Stimulated activated naive CD4-positive, alpha-beta T cell treated with Interleukin-2 at 50 U/mL for 16 hours (primary cell): Measurements from ENCODE around the gene RAB11FIP3.

Experiments used
- DNase-seq: peaks from one replicate; lab custom pipeline; 2025; lab: John Stamatoyannopoulos, UW

RAB11FIP3 gene

DNA sequence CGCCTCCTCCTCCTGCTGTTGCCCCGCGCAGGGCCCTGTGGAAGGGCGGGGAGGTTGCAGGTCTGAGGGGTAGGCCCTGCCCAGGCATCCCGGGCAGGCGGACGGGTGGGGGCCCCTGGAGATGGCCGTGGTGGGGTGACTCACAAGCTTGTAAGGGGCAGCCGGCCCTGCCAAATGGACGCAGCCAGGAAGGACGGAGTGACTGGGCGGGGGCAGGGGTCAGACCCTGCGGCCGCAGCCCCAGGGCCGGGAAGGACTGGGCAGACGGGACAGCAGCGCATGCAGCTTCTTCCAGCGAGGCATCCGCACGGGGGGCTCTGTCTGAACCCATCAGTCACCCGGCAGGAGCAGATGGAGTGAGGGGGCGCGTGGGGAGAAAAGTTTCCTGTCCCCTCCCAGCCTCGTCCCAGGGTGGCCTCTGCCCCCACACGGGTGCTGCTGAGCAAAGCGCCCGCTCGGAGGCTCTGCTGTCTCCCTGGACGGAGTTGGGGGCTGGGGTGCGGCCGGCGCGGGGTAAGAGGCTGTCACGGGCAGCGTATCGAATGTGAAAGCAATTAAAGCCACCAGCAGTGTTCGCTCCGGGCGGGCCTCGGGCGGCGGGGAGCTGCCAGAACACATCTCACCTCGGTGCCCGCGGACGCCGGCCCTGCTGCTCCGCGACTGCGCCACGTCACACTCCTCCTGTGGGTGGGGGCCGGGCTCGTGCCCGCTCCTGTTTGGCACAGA lies 129.4 kb downstream of the RAB11FIP3 start:
- no peak for DNase-seq

DNA sequence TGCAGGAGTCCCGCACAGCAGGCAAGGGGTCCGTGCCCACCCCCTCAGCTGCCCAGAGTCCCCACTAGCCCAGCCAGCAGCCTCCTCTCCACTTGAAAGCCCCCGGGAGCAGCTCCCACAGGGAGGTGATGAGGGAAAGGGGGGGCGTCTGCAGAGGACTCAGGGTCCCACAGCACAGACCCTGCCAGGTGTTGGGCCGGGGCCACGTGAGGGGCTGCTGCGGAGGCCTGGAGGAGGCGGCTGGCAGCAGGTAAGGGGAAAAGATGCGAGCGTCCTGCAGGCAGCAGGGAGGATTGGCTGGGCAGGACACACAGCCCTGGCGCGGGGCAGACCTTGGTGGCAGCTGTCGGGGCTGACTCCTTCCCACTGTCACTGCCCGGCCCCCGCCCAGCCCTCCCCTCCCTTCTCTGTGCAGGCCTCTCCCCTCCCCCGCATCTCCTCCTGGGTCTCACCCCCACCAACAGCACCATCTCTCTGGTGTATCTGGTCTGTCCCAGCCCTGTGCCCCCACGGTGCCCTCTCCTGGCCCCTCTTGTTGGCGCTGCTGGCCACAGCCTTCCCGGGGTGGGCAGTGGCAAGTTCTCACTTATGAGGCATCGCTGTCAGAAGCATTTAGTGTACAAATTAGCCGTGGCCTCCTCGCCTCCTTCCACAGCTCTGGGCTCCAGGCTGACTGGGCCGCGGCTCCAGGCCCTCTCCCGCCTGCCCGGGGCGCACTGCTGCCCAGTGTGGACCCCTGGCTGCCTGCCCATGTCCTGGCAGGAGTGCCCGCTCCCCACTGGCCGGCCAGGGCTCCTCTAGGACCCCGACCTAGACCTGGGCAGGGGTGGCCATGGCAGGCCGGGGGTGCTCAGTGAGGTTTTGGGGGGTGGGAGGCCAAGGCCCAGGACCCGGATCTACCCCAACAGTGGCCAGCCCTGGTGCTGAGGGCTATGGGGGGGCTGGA lies 130.4 kb downstream of the RAB11FIP3 start:
- DNase-seq: no peak

DNA sequence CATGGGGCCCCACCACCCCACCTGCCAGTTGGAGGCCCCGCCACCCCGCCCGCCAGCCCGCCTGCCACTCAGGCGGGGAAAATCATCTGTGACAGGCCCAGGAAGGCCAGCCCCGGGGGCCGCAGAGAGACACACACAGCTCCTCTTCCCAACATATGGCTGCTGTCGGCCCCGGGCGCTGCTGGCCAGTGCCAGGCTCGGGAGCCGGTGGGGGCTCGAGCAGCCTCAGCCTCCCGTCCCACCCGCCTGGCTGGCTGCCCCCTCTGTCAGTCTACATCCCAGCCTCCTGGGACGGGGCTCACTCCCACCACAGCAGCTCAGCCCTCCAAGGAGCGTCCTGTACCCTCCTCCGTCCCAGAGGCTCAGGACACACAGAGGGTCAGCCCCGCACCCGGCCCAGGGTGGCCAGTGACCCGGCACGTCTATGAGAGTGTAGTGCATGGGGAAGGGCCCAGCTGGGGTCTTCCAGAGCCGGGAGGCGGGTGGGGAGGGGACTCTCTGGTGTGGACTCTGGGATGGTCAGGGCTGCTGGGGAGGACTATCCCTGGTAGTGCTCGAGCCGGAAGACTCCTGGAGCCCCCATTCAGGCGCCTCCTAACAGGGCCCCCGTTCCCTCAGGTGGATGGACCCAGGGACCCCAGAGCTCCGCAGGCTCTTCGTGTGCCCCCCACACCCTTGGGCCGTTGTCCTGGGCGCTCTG lies 131.2 kb downstream of the RAB11FIP3 start:
- no peak for DNase-seq

DNA sequence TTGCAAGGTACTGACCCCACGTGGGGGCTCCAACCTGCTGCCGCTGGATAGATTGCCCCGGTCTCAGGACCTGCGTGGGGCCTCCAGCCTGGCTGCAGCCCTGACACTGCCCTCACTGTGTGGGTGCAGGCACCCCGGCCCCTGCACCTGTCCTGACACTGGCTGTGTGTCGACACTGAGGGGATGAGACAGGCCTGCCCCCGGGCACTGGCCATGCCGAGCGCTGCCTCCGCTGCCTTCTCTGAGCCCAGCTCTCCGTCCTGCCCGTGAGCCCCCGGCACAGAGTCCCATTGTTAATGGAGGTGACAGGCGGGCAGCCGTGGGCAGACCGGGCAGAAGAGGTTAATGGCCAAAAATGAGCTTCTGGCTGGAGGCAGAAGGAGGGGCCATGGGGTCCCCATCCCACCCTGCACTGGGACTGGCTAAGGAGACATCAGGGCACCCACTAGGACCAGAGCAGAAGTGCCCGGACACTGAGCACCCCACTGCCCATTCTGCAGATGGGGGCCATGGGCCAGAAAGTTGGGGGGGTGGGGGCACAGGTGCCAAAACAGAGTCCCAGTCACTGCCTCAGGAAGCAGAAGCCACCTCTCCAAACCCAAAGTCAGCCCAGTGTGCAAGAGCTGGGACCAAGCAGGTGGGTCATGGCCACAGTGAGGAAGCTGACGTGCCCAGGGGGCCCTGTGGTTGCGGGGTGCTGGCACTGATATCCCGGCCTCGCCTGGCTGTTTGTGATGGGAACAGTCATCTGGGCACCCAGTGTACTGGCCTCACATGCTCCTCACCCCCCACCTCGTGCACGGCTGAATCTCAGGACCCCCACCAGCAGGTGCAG lies 132.2 kb downstream of the RAB11FIP3 start:
- no peak for DNase-seq

DNA sequence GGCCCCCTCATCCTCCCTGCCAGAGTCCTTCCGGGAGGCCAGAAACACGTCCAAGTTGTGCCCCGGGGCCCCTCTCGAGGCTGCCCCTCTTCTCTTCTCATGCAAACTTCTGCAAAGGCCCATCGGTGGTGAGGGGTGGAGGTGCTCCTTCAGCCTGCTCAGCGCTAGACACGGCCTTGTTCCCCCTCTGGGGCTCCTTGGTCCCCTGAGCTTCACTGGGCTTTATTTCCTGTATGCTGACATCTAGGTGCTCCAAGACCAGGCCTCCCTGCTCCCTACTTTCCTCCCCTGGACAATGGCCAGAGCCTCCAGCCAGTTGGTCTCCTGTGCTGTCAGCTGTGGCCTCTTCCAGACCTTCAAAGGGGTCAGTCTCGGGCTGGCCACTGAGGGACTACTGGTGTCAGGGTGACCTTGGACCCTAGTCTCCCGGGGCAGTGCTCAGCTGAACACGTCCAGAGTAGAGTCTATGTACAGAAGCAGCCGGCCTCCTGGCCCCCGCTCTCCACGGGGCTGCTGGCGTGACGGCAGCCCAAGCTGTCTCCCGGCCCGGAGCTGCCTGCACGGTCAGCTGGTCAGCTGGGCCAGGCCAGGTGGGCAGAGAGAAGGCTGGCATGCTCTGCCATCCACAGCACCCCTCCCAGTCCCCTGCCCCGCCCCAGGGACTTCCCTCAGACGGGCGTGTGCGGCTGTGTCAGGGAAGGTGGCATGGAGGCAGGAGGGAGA lies 133.0 kb downstream of the RAB11FIP3 start:
- no peak for DNase-seq

DNA sequence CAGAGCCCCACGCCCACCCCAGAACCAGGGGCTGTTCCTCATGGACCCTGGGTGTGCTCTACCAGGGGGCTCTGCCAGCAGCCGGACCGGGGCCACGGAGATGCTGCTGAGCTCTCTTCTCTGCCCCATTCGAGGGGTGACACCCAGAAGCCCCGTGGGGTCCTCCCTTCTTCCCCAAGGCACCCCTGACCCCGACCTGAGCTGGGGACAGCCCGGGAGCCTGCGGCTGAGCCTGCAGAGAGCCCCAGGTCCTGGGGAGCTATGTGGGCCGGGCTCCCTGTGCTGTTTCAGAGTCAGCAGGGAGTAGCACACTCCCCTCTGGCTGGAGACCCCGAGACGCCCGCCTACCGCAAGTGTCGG lies 133.6 kb downstream of the RAB11FIP3 start:
- no peak for DNase-seq

DNA sequence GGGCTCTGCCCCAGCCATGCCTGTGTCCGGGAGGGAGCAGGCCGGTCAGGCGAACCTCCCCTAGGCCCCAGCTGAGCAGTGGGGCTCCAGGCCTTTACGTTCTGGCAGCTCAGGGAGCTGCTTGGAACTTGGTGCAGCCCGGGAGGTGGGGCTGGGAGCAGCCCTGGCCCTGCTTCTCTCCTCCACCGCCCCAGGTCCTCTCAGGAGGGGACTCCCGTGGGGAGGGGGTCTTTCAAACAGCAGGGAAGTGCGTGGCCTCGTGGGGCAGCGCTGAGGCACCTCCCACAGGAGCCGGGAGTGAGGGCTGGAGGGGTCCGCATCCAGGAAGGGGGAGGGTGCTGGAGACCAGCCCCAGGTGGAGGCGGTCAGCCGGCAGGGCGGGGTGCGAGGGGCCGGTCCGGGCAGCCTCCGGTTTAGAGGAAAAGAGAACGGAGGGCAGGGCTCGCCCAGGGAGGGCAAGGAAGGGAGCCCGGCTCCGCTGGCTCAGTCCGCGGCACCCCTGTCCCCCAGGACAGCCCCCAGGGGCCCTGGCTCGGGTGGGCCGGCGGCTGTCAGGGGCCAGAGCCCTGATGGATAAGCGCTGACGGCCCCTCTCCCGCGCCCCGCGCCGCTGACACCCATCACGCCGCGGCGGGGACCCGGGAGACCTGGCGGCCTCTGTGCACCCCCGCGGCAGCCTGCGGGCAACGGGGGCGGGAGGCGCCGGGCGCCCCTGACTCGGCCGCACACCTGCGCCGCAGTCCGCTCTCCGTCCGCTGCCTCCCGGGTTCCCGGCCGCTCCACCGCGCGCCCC lies 134.2 kb downstream of the RAB11FIP3 start:
- DNase-seq: no peak

DNA sequence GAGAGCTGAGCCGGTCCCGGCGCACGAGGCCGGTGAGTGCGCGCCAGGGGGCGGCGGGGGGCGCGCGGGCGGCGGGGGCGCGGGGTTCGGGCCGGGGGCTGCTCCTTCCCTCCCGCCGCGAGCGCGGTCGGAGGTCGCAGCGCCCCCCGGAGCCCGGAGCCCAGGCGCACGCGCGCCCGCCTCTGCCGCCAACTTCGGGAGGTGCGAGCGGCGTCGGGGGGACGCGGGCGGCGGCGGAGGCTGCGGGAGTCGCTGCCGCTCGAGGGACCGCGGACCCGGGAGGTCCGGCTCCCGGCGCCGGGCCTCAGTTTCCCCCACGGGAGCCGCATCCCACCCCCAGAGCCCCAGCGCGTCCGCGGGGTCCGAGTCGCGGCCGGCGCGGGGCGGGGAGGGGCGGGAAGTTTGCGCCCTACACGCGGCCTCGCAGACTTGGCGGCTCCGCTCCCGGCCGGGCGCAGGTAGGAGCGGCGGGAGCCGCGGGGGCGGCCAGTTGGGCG lies 134.8 kb downstream of the RAB11FIP3 start, which contains the start of gene PRR35:
Gene PRR35 (plus strand): TSS at position 191 of the 497 bp plus-strand sequence. CDS start 2,901 bp downstream, outside the sequence.
- no peak for DNase-seq

DNA sequence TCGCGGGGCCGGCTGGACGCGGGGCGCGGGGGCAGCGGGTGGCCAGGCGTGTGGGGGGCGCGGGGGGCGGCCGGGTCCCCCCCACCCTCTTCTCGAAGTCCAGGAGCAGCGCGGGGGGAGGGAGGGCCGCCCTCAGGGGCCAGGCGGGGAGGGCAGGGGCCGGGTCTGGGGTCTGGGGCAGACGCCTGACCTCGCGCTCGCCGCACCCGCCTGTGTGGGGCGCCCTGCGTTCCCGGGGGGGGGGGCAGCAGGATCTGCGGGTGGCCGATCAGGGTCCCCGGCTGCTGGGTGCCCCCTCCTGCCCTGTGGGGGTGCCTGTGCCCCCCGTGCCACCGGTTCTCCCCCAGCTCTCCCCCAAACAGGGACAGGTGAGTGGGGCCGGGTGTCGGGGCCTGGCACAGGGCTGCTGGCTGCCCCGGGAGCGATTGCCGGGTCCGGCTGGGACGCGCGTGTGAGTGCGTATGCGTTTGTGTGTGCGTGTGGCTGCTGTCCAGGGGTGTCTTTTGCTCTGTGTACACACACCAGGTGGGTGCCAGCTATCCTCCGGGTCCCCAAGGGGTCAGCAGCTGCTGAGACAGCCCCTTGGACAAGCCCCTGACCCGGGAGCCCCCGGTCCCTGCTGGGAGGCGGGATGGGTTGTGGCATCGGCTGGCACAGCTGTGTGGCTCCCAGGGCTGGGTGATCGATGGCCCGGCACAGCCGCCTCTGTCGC lies 135.4 kb downstream of the RAB11FIP3 start:
- DNase-seq: no peak

DNA sequence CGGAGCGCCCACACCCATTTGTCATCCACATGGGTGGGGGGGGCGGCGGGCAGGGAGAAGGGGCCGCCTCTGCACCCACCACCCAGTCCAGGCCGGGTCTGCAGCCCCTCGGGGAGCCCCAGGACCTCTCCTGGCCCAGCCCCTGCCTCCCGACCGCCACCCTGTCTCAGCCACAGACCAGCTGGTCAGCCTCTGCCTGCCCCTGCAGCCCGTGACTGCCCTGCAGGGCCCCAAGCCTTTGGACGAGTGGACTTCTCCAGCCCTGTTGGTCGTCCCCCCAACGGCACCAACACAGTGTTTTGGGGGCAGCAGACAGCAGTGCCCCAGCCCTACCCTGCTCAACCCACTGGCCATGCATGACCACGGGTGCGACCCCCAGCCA lies 136.0 kb downstream of the RAB11FIP3 start:
- DNase-seq: no peak

DNA sequence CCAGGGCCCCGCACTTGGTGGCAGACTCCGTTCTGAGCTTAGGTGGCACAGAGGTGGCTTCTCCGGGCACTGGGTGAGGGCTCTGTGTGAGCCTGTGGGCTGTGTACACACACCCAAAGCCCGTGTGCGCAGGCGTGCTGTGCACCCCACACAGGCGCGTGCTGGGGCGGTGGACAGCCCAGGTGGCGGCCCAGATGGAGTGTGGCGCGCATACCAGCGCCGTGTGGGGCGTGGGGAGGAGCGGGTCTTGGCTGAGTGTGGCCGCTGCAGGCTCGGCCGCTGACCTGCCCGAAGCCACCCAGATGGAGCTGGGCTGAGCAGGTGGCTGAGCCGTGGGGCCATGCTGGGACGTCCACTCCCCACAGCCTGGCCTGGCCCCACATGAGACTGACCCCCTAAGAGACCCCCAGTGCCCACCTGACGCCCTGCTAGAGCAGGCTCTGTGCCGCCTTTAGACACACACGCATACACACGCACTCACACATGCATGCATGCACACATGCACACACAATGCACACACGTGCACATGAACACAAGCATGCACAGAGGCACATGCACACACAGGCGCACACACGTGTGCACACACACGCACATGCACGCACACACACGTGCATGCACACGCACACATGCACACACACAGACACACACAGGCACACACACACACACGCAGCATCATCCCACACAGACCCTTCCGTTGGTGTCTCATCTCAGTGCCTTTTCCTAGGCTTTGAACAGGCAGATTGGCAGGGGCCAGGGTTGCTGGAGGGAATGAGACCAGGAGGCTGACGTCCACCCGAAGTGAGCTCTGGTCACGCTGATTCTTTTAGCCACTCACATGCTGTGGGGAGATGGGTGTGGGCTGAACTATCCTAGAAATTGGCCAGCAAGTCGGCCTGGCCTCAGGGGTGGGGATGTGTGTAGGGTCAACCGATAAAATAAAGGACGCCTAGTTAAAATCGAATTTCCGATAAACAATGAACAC lies 136.8 kb downstream of the RAB11FIP3 start:
- DNase-seq: no peak

DNA sequence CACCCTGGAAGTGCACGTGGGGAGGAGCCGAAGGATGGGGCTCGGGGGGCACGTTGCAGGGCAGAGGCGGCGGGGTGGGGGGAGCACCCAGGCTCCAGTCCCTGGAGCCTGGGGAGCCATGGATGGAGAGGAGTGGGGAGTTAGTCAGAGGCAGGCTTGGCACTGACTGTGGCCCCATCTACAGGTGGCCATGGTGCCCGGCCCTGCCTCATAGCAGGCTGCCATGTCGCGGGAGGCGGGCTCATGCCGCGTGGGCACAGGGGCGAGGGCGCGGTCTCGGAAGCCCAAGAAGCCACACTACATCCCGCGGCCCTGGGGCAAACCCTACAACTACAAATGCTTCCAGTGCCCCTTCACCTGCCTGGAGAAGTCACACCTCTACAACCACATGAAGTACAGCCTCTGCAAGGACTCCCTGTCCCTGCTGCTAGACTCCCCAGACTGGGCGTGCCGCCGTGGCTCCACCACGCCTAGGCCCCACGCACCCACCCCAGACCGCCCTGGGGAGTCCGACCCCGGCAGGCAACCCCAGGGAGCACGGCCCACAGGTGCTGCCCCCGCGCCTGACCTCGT lies 137.7 kb downstream of the RAB11FIP3 start:
- no peak for DNase-seq

DNA sequence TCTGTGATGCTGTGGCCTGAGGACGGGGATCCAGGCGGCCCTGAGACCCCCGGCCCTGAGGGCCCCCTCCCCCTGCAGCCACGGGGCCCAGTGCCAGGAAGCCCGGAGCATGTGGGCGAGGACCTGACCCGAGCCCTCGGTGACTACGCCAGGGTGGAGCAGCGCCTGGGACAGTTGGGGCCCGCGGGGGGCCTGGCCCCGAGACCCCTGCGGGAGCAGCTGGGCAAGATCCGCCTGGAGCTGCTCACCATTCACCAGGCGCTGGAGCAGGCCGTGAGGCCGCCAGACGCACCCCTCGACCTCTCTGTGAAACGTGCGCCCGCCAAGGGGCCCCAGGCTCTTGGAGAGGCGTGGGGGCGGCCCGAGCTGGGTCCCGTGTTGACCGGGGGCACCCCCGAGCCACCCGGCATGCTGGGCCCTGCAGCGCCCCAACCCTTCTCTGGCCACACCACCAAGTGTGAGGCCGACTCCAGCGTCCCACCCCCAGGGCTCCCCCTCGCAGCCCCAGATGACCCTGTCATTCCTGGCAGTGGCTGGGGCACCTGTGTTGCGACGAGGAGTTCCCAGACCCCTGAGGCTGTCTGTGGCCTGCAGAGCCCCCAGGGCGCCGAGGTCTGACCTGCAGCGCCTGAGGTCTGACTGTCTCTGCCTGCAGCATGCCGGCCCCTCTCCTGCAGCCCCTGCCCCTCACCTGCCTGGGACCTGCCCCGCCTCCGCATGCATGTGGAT lies 139.4 kb downstream of the RAB11FIP3 start:
- no peak for DNase-seq

DNA sequence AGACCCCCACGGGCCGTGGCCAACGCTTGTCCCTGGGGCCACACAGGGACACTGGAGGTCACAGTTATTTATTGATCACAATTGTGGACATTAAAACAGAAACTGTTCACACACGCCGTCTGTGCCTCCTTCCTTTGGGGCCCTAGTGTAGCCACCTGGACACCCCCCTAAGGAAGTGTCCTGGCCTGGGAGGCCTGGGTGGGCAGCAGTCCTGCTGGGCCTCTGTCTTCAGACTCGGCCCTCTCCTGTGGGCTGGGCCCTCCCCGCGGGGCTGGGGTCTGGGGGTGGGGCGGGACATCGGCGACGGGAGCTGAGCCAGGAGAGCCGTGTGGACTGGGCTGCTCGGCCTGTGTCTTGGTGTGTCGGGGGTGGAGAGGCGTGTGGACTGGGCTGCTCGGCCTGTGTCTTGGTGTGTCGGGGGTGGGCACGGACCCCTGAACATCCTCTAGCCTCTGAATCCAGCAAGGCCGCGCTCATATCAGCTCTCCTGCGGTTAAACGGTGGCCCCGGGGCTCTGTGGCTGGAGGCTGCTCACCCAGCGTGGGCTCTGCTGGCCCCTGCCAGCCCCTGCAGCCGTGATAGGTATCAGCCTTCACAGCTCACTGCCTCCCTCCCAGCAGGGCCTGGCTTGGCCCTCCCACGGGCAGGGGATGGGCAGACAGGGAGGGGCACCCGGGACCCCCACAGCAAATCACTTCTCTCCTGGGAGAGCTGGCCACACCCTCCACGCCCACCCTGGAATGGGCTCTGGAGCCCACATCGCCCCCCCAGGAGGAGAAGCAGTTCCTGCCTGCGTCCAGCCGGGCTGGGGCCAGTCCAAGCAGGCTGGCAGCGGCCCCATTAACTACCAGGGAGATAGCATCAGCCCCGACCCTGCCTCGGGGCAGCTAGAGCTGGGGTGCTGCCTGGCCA lies 140.2 kb downstream of the RAB11FIP3 start:
- DNase-seq: no peak

DNA sequence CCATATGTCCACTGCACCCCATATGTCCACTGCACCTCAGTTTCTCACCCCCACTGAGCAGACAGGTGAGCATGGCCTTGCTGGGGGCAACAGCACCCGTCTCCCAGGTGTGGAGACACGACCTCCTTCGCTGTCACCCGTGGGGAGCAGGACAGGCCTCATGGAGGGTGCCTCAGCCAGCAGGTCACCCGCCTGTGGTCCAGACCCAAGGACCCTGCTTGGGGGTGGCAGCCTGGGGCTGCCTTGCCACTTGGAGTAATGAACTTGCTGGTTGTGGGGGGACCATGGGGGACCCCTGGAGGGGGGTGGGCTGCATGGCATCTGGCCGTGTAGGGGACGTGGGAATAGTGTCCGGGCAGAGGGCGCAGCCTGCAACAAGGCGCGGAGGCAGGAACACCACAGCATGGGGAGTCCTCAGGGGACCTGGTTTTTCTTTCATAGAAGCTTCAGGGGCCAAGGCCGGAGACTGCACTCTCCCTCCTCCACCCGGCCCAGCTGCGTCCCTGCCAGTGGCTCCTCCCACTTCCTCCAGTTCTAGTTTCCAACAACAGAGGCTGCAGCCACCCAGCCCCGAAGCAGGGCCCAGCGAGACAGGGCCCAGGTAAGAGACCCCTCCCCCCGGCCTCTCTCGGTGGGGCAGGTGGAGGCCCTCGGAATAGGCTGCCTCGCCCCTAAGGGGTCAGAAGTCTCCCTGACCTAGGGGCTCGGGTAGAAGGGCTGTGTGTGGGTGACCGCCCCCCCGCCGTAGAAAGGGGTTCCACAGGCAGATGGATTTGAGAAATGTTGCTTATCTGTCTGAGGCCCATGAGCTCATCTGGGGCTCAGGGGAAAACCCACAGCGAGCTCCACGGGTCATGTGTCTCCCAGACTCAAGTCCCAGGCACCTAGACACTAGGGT lies 141.3 kb downstream of the RAB11FIP3 start, which contains the start of gene NHLRC4:
Gene NHLRC4 (plus strand): TSS at position 531 of the 898 bp plus-strand sequence. CDS start 1,043 bp downstream, outside the sequence.
- DNase-seq: peak; percentile 22
